Transverse colon (tissue), 4 donors: ENCODE measurements around the gene VAMP8. TPM values are rescaled to one million over a fixed set of nuclear protein-coding genes. Genes with fewer than 3 reads are reported as not detected.
A peak's percentile ranks its signal among the peaks of the same experiment; 100 is the strongest.
"Not testable (repeated sequence)": the region's sequence is repeated elsewhere in the genome, so short reads cannot be mapped to it uniquely, and the experiment has no call there.

Source experiments
- DNase-seq: peaks from one replicate; pipeline ENCODE4 v3.0.0-alpha.2; 2019
- H3K27ac ChIP-seq, 4 donors: fragments of 200-600 bp; sonication (generic); 2 replicates each; pipeline ENCODE4 v1.5.1; 2016 to 2018; ENCODE audit warnings: inconsistent platforms in 4 of 4
- H3K27me3 ChIP-seq: fragments of 200-600 bp; sonication (generic); 2 replicates; pipeline ENCODE4 v1.5.1; 2017; ENCODE audit warnings: inconsistent platforms
- H3K36me3 ChIP-seq, 4 donors: fragments of 200-600 bp; sonication (generic); 2 replicates each; pipeline ENCODE4 v1.5.1; 2017 to 2019; ENCODE audit warnings: inconsistent platforms in 4 of 4
- H3K4me1 ChIP-seq, 4 donors: fragments of 200-600 bp; sonication (generic); 2 replicates each; pipeline ENCODE4 v1.5.1; 2017 to 2020; ENCODE audit warnings: inconsistent platforms in 4 of 4
- H3K4me3 ChIP-seq, 4 donors: fragments of 200-600 bp; sonication (generic); 1 replicate in 1 of 4; 2 replicates in 3 of 4; pipeline versions ENCODE4 v1.5.1 to v1.6.1; 2017 to 2019; ENCODE audit warnings: inconsistent platforms in 4 of 4
- H3K9me3 ChIP-seq, 2 donors: fragments of 200-600 bp; sonication (generic); 2 replicates each; pipeline ENCODE4 v1.5.1; 2017 to 2019; ENCODE audit warnings: inconsistent platforms in 2 of 2
- EP300 ChIP-seq: sonication (generic); formaldehyde crosslinking; IDR thresholded peaks from one replicate; pipeline ENCODE4 v1.6.1; 2017; ENCODE audit warnings: antibody characterized with exemption, low read depth
- POLR2A ChIP-seq: fragments of 450-650 bp; IDR thresholded peaks from one replicate; pipeline ENCODE4 v1.6.1; 2016; ENCODE audit warnings: antibody characterized with exemption, mild to moderate bottlenecking, moderate library complexity
- POLR2AphosphoS5 ChIP-seq, 3 donors: sonication (generic); formaldehyde crosslinking; IDR thresholded peaks; one replicate each; pipeline ENCODE4 v1.6.1; 2016; ENCODE audit warnings: antibody characterized with exemption in 3 of 3
- WGBS, 2 donors: methylation state at CpG; one replicate each; pipeline ENCODE4 v1.1.5; 2018; ENCODE audit warnings: low coverage in 1 of 2; 5-methylcytosine and 5-hydroxymethylcytosine counted together
- in situ Hi-C, 4 donors: fragments of 200-750 bp; cut with MboI; loops; one replicate each; pipeline versions ENCODE4 v1.15.0 to v1.15.1; 2017; ENCODE audit warnings: low sequenced_read_pairs in 3 of 4, low pct_ligation_motif_present in 1 of 4, low pct_unique_long_range_greater_than_20kb in 1 of 4
- intact Hi-C: fragments of 100-400 bp; cut with DNase I; formaldehyde crosslinking; loops from one replicate; pipeline ENCODE4 v1.15.1; 2023; ENCODE audit warnings: low total_unique reads
- total RNA-seq, 4 donors: library from RNA; depleted of rRNA; stranded (reverse); fragments of >200 nt; gene quantifications; one replicate each; pipeline ENCODE4 v1.1.0, GENCODE V29; 2016
- TF ChIP-seq, protein P1 (sequence below), 5 experiments: fragments of 200-600 bp in 3 of 5; fragments of 450-650 bp in 2 of 5; sonication (generic) in 3 of 5; IDR thresholded peaks; 1 replicate in 2 of 5; 2 replicates in 3 of 5; pipeline ENCODE4 v1.5.1; 2016 to 2017; ENCODE audit warnings: antibody characterized with exemption in 5 of 5, inconsistent platforms in 3 of 5, mild to moderate bottlenecking in 2 of 5, moderate library complexity in 1 of 5

Gene VAMP8
- total RNA-seq, 4 donors from 2014 or later: 10.5 to 186 (median 147) TPM

GRCh38 chr2:85541262-85541661 is 36.1 kb upstream of the VAMP8 start:
- intact Hi-C loops (no loop called here), in situ Hi-C loops (no loop called here)
- no peak for DNase-seq
- Histone ChIP-seq H3K27ac (peak overlapping the region; percentile 95 to 99 (median 98)), H3K4me1 (peaks cover 17 to 57% (median 36%) of the 10 kb centered on the region in 4 donors), H3K9me3 (no peaks in the 10 kb centered on the region), H3K27me3 (no peaks in the 10 kb centered on the region), H3K36me3 (peaks cover 0 to 44% (median 26%) of the 10 kb centered on the region in 4 donors), H3K4me3 (peak overlapping the region in 3 of 4 donors; percentile 56 to 94 (median 87))
- TF ChIP-seq, protein P1, sequence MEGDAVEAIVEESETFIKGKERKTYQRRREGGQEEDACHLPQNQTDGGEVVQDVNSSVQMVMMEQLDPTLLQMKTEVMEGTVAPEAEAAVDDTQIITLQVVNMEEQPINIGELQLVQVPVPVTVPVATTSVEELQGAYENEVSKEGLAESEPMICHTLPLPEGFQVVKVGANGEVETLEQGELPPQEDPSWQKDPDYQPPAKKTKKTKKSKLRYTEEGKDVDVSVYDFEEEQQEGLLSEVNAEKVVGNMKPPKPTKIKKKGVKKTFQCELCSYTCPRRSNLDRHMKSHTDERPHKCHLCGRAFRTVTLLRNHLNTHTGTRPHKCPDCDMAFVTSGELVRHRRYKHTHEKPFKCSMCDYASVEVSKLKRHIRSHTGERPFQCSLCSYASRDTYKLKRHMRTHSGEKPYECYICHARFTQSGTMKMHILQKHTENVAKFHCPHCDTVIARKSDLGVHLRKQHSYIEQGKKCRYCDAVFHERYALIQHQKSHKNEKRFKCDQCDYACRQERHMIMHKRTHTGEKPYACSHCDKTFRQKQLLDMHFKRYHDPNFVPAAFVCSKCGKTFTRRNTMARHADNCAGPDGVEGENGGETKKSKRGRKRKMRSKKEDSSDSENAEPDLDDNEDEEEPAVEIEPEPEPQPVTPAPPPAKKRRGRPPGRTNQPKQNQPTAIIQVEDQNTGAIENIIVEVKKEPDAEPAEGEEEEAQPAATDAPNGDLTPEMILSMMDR (IDR thresholded peaks at IDR 0.05): no peak
- TF ChIP-seq POLR2AphosphoS5 (IDR thresholded peaks at IDR 0.05) (no peak), POLR2A (no peak), EP300 (no peak)
- WGBS, 2 donors: 9 to 22% methylated on average over 4 of the region's 4 CpGs

DNA sequence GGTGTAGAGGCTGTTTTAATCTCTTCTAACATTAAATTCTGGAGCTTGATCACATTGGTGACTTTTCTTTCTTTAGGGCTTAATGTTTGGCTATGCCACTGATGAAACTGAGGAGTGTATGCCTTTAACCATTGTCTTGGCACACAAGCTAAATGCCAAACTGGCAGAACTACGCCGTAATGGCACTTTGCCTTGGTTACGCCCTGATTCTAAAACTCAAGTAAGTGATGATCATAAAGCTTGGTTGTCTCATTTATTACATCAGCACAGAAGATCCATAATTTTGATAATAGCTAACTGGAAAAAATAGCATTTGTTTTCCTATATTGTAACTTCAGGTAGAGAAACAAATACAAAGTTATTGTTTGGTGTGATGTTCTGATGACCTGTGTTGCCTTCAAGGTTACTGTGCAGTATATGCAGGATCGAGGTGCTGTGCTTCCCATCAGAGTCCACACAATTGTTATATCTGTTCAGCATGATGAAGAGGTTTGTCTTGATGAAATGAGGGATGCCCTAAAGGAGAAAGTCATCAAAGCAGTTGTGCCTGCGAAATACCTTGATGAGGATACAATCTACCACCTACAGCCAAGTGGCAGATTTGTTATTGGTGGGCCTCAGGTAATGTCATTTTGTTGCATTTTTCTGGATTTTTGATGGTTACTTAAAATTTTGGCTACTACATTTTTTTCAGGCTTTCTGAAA is 35.5 kb upstream of the VAMP8 start:
- TF ChIP-seq POLR2AphosphoS5 (IDR thresholded peaks at IDR 0.05) (peak in 1 of 3 donors; percentile 46), POLR2A (no peak)
- WGBS, 2 donors: 38 to 46% methylated on average over 4 to 5 of the region's 5 CpGs
- Histone ChIP-seq H3K4me3 (peak overlapping the region in 3 of 4 donors; percentile 56 to 94 (median 87)), H3K27ac (peak overlapping the region; percentile 95 to 99 (median 98)), H3K4me1 (peaks cover 10 to 50% (median 33%) of the 10 kb centered on the region in 4 donors), H3K27me3 (no peaks in the 10 kb centered on the region), H3K36me3 (peaks cover 0 to 46% (median 26%) of the 10 kb centered on the region in 4 donors), H3K9me3 (no peaks in the 10 kb centered on the region)
- DNase-seq: peak; percentile 59
- intact Hi-C loops: no loop called here
- in situ Hi-C loops: no loop called here

GRCh38 chr2:85542777-85543176 is 34.6 kb upstream of the VAMP8 start:
- peaks cover 0 to 46% (median 26%) of the 10 kb centered on the region in 4 donors for H3K36me3 ChIP-seq
- no peaks in the 10 kb centered on the region for H3K9me3 ChIP-seq
- intact Hi-C loops (no loop called here), in situ Hi-C loops (no loop called here)
- TF ChIP-seq, protein P1 (IDR thresholded peaks at IDR 0.05): no peak
- TF ChIP-seq POLR2A (no peak), EP300 (no peak), POLR2AphosphoS5 (IDR thresholded peaks at IDR 0.05) (no peak)
- WGBS, 2 donors: 76 to 82% methylated on average over 4 of the region's 4 CpGs
- peaks cover 5 to 42% (median 25%) of the 10 kb centered on the region in 4 donors for H3K4me1 ChIP-seq
- peak overlapping the region; percentile 95 to 99 (median 98) for H3K27ac ChIP-seq
- no peaks in the 10 kb centered on the region for H3K27me3 ChIP-seq
- DNase-seq: no peak
- peak overlapping the region in 1 of 4 donors; percentile 87 for H3K4me3 ChIP-seq

- H3K27ac ChIP-seq: peak overlapping the region; percentile 20 to 99 (median 48)
Measured at GRCh38 chr2:85544254-85544691, 33.1 kb upstream of the VAMP8 start.

GRCh38 chr2:85544915-85545779 is 32.2 kb upstream of the VAMP8 start:
- H3K27me3 ChIP-seq, H3K4me3 ChIP-seq, H3K9me3 ChIP-seq, intact Hi-C loops, DNase-seq: not testable (repeated sequence)
- WGBS, 2 donors: 81 to 82% methylated on average over 3 to 5 of the region's 5 CpGs
- peak overlapping the region; percentile 34 to 99 (median 49) for H3K27ac ChIP-seq
- peaks cover 5 to 42% (median 25%) of the 10 kb centered on the region in 4 donors for H3K4me1 ChIP-seq
- peak in 1 of 3 donors; percentile 37 for TF ChIP-seq POLR2AphosphoS5 (IDR thresholded peaks at IDR 0.05)
- in situ Hi-C loops: loop anchor here in 1 of 4 donors (5.0 kb wide), 1 partner anchor 123 kb away; no protein-coding TSS in a partner anchor
- H3K36me3 ChIP-seq: peaks cover 0 to 46% (median 26%) of the 10 kb centered on the region in 4 donors

More at GRCh38 chr2:85544254-85544691, 33.1 kb upstream of the VAMP8 start:
- intact Hi-C loops, H3K27me3 ChIP-seq, H3K4me3 ChIP-seq, in situ Hi-C loops, H3K9me3 ChIP-seq, DNase-seq: not testable (repeated sequence)
- Histone ChIP-seq H3K36me3 (peaks cover 0 to 46% (median 26%) of the 10 kb centered on the region in 4 donors), H3K4me1 (peaks cover 5 to 42% (median 25%) of the 10 kb centered on the region in 4 donors)
- WGBS, 2 donors: 64 to 65% methylated on average over 3 of the region's 3 CpGs
